ENCODE measurements around the gene UBE3C. TPM values are rescaled to one million over a fixed set of nuclear protein-coding genes. Genes with fewer than 3 reads are reported as not detected.
"Not testable (repeated sequence)": the region's sequence is repeated elsewhere in the genome, so short reads cannot be mapped to it uniquely, and the experiment has no call there.

UBE3C gene
- total RNA-seq, 1 donor from 2014 or later = 85.7 TPM

- H3K4me3 Mint-ChIP-seq (ENCODE audit: low read depth) = no peak overlapping the region
- H3K9me3 Mint-ChIP-seq = no peaks in the 10 kb centered on the region
- no peaks in the 10 kb centered on the region for H3K27me3 Mint-ChIP-seq (ENCODE audit: low read depth)
- intact Hi-C loops (cut with micrococcal nuclease) = no loop called here
- H3K27ac Mint-ChIP-seq = no peak overlapping the region
- no peak for DNase-seq (ENCODE audit: low spot score)
- H3K36me3 Mint-ChIP-seq (ENCODE audit: low read depth) = peaks cover 70% of the 10 kb centered on the region
- H3K4me1 Mint-ChIP-seq (ENCODE audit: low read depth) = peaks cover 12% of the 10 kb centered on the region
Observed at GRCh38 chr7:157235357-157236333, 96.9 kb downstream of the UBE3C start.

DNA sequence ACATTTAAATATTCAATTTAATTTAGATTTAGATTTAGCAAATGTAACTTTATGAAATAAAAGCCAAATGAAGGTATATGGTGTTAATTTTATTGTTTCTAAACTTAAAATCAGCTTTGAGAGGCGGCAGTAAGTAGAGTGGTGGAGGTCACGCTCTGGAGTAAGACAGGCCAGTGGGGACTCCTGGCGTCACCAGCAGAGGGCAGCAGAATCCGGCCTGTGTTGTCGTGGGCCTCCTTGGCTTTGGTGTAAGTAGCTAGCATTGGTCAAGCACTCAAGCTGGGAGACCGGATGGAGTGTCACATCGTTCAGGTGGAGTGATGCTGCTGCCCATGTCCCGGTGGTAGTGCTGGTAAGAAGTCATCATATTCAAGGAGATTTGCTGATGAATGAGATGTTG is 99.4 kb downstream of the UBE3C start:
- DNase-seq (ENCODE audit: low spot score) = no peak
- no peak overlapping the region for H3K4me3 Mint-ChIP-seq (ENCODE audit: low read depth)
- H3K4me1 Mint-ChIP-seq (ENCODE audit: low read depth) = peaks cover 8% of the 10 kb centered on the region
- H3K27me3 Mint-ChIP-seq (ENCODE audit: low read depth) = no peaks in the 10 kb centered on the region
- H3K36me3 Mint-ChIP-seq (ENCODE audit: low read depth) = peaks cover 56% of the 10 kb centered on the region
- H3K9me3 Mint-ChIP-seq = no peaks in the 10 kb centered on the region
- no peak overlapping the region for H3K27ac Mint-ChIP-seq
- intact Hi-C loops (cut with micrococcal nuclease) = no loop called here

DNA sequence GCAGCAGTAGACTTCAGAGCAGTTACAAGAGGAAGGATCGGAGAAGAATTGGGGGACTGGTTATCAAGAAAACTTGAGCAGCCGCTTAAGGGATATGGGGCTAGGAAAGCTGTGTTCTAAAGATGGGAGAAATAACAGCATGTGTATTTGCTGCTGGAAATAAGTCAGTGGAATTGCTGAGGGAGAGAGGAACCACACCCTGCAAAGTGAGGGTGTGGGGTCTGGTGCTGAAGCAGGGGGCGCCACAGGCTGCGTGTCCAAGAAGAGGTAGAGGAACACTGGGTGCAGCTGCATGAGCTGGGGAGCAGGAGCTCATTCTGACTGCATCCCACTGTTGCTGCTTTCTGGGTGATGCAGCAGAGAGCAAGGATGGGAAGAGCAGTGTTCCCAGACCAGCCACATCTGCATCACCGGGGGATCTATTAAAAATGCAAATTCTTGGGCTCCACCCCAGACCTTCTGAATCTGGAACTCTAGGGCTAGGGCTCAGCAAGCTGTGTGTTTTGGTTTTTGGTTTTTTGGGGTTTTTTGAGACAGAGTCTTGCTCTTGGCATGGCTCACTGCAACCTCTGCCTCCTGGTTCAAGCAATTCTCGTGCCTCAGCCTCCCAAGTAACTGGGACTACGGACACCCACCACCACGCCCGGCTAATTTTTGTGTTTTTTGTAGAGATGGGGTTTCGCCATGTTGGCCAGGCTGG is 101.0 kb downstream of the UBE3C start:
- Mint-ChIP-seq H3K4me3 (ENCODE audit: low read depth) (no peak overlapping the region), H3K9me3 (no peaks in the 10 kb centered on the region), H3K27me3 (ENCODE audit: low read depth) (no peaks in the 10 kb centered on the region), H3K27ac (no peak overlapping the region), H3K4me1 (ENCODE audit: low read depth) (peaks cover under 1% of the 10 kb centered on the region), H3K36me3 (ENCODE audit: low read depth) (peaks cover 40% of the 10 kb centered on the region)
- intact Hi-C loops (cut with micrococcal nuclease) = no loop called here
- no peak for DNase-seq (ENCODE audit: low spot score)

DNA sequence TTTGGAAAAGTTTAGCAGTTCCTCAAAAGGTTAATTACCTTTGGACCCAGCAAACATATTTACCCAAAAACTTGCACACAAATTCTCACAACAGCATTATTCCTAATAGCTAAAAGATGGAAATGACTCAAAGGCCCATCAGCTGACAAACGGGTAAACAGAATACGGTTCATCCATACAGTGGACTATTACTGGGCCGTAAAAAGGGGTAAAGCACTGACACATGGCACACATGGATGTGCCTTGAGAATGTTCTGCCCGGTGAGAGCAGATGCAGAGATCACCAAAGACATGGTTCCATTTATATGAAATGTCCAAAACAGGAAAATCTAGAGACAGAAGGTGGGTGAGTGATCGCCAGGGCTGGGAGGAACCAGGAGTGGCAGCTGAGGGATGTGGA is 102.9 kb downstream of the UBE3C start:
- intact Hi-C loops (cut with micrococcal nuclease) = no loop called here
- no peaks in the 10 kb centered on the region for H3K27me3 Mint-ChIP-seq (ENCODE audit: low read depth)
- H3K36me3 Mint-ChIP-seq (ENCODE audit: low read depth) = peaks cover 31% of the 10 kb centered on the region
- no peak for DNase-seq (ENCODE audit: low spot score)
- no peak overlapping the region for H3K4me3 Mint-ChIP-seq (ENCODE audit: low read depth)
- no peak overlapping the region for H3K27ac Mint-ChIP-seq
- no peaks in the 10 kb centered on the region for H3K9me3 Mint-ChIP-seq
- no peaks in the 10 kb centered on the region for H3K4me1 Mint-ChIP-seq (ENCODE audit: low read depth)

- no peaks in the 10 kb centered on the region for H3K4me1 Mint-ChIP-seq (ENCODE audit: low read depth)
- no peaks in the 10 kb centered on the region for H3K9me3 Mint-ChIP-seq
- H3K27me3 Mint-ChIP-seq (ENCODE audit: low read depth) = no peaks in the 10 kb centered on the region
- intact Hi-C loops (cut with micrococcal nuclease) = no loop called here
- no peak overlapping the region for H3K27ac Mint-ChIP-seq
- H3K4me3 Mint-ChIP-seq (ENCODE audit: low read depth) = no peak overlapping the region
- H3K36me3 Mint-ChIP-seq (ENCODE audit: low read depth) = peaks cover 26% of the 10 kb centered on the region
- DNase-seq (ENCODE audit: low spot score) = no peak
Observed at GRCh38 chr7:157244516-157245294, 106.0 kb downstream of the UBE3C start.

GRCh38 chr7:157246052-157246451 is 107.3 kb downstream of the UBE3C start:
- no peak overlapping the region for H3K27ac Mint-ChIP-seq
- DNase-seq (ENCODE audit: low spot score) = no peak
- intact Hi-C loops (cut with micrococcal nuclease) = no loop called here
- no peaks in the 10 kb centered on the region for H3K9me3 Mint-ChIP-seq
- no peak overlapping the region for H3K4me3 Mint-ChIP-seq (ENCODE audit: low read depth)
- H3K27me3 Mint-ChIP-seq (ENCODE audit: low read depth) = no peaks in the 10 kb centered on the region
- H3K36me3 Mint-ChIP-seq (ENCODE audit: low read depth) = peaks cover 26% of the 10 kb centered on the region
- no peaks in the 10 kb centered on the region for H3K4me1 Mint-ChIP-seq (ENCODE audit: low read depth)

DNA sequence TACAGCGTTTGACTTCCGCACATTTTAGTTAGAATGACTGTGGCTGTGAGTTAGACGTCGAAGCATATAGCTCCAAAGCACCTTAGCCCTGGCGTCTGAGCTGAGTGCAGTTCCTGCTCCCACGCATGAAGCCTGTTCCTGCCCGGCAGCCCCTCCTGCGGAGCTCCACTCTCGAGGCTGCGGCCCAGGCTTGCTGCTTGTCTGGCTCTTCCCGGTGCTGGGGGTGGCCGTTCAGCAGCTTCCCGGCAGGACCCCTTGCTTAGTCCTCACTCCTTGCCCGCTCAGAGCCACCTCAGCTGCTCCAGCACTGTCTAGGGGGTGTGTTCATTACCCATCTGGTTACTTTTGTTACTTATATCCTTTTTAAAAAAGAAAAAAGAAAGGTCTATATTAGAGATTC is 109.9 kb downstream of the UBE3C start:
- intact Hi-C loops (cut with micrococcal nuclease) = no loop called here
- no peaks in the 10 kb centered on the region for H3K27me3 Mint-ChIP-seq (ENCODE audit: low read depth)
- no peaks in the 10 kb centered on the region for H3K4me1 Mint-ChIP-seq (ENCODE audit: low read depth)
- H3K27ac Mint-ChIP-seq = no peak overlapping the region
- H3K36me3 Mint-ChIP-seq (ENCODE audit: low read depth) = peaks cover 33% of the 10 kb centered on the region
- no peaks in the 10 kb centered on the region for H3K9me3 Mint-ChIP-seq
- H3K4me3 Mint-ChIP-seq (ENCODE audit: low read depth) = no peak overlapping the region
- no peak for DNase-seq (ENCODE audit: low spot score)

DNA sequence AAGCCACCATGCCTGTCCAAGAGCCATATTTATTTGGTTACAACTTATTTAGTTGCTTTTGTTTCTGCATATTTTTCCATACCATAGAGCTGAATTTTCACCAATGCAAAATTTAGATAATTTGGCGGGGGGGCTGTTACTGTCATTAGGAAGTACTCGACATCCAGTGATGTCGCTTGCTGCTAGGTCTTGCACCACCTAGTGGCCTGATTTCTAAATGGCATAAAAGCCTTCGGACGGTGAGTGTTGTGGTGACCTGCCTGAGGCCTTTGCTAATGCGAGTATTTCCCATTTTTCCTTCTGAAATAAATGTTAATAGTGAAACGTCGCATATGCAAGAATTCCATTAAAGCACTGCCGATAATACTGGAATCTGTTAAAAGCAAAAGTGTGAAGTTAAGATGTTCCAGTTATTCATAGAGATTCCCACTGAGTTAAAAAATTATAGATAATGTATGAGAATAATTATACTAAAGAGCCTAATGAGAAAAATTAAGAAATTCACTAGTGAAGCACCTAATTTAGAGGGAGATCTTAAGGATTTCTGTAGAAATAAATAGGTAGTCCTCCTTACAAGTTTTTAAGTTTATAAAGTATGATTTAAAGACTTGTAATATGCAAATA is 112.0 kb downstream of the UBE3C start:
- intact Hi-C loops (cut with micrococcal nuclease) = no loop called here
- Mint-ChIP-seq H3K4me3 (ENCODE audit: low read depth) (no peak overlapping the region), H3K4me1 (ENCODE audit: low read depth) (no peaks in the 10 kb centered on the region), H3K27ac (peak overlapping the region; percentile 17), H3K9me3 (no peaks in the 10 kb centered on the region), H3K36me3 (ENCODE audit: low read depth) (peaks cover 46% of the 10 kb centered on the region), H3K27me3 (ENCODE audit: low read depth) (no peaks in the 10 kb centered on the region)
- DNase-seq (ENCODE audit: low spot score) = no peak

DNA sequence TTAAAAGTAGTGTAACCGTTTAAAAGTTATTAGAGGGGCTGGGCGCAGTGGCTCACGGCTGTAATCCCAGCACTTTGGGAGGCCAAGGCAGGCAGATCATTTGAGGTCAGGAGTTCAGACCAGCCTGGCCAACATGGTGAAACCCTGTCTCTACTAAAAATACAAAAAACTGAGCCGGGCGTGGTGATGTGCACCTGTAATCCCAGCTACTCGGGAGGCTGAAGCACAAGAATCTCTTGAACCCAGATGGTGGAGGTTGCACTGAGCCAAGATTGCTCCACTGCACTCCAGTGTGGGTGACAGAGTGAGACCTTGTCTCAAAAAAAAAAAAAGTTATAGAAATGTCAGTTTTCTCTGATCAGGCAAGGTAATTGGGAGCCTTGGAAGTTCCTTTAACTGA is 113.1 kb downstream of the UBE3C start:
- H3K4me3 Mint-ChIP-seq (ENCODE audit: low read depth); H3K9me3 Mint-ChIP-seq: not testable (repeated sequence)

GRCh38 chr7:157253850-157254249 is 115.1 kb downstream of the UBE3C start:
- no peak for DNase-seq (ENCODE audit: low spot score)
- Mint-ChIP-seq H3K4me1 (ENCODE audit: low read depth) (no peaks in the 10 kb centered on the region), H3K9me3 (no peaks in the 10 kb centered on the region), H3K4me3 (ENCODE audit: low read depth) (no peak overlapping the region), H3K27me3 (ENCODE audit: low read depth) (no peaks in the 10 kb centered on the region), H3K27ac (no peak overlapping the region), H3K36me3 (ENCODE audit: low read depth) (peaks cover 51% of the 10 kb centered on the region)
- intact Hi-C loops (cut with micrococcal nuclease) = no loop called here

More for the DNA sequence above, 113.1 kb downstream of the UBE3C start:
- H3K4me1 Mint-ChIP-seq (ENCODE audit: low read depth); intact Hi-C loops (cut with micrococcal nuclease); H3K27me3 Mint-ChIP-seq (ENCODE audit: low read depth); DNase-seq (ENCODE audit: low spot score); H3K27ac Mint-ChIP-seq: not testable (repeated sequence)
- peaks cover 52% of the 10 kb centered on the region for H3K36me3 Mint-ChIP-seq (ENCODE audit: low read depth)

- H3K4me3 Mint-ChIP-seq (ENCODE audit: low read depth); H3K9me3 Mint-ChIP-seq; H3K27me3 Mint-ChIP-seq (ENCODE audit: low read depth); intact Hi-C loops (cut with micrococcal nuclease); DNase-seq (ENCODE audit: low spot score); H3K27ac Mint-ChIP-seq; H3K4me1 Mint-ChIP-seq (ENCODE audit: low read depth): not testable (repeated sequence)
- H3K36me3 Mint-ChIP-seq (ENCODE audit: low read depth) = peaks cover 55% of the 10 kb centered on the region
Observed at GRCh38 chr7:157254781-157255180, 116.1 kb downstream of the UBE3C start.

- no peak overlapping the region for H3K27ac Mint-ChIP-seq
- no peak for DNase-seq (ENCODE audit: low spot score)
- no peaks in the 10 kb centered on the region for H3K4me1 Mint-ChIP-seq (ENCODE audit: low read depth)
- H3K36me3 Mint-ChIP-seq (ENCODE audit: low read depth) = peaks cover 57% of the 10 kb centered on the region
- no peaks in the 10 kb centered on the region for H3K27me3 Mint-ChIP-seq (ENCODE audit: low read depth)
- no peak overlapping the region for H3K4me3 Mint-ChIP-seq (ENCODE audit: low read depth)
- H3K9me3 Mint-ChIP-seq = no peaks in the 10 kb centered on the region
- intact Hi-C loops (cut with micrococcal nuclease) = no loop called here
Observed at GRCh38 chr7:157255201-157255606, 116.5 kb downstream of the UBE3C start.

All from activated T-helper 2 cell treated with anti-CD3 and anti-CD28 coated beads, Interferon-gamma antibody, Interleukin-2, Interleukin-4, amounts not matched to agents 10 μg/mL and 5 μg/mL and 100 μg/mL, durations not matched to agents 14 hours and 24 hours and 36 hours (primary cell).